Measurements from ENCODE around the gene EPHA2. TPM values are rescaled to one million over a fixed set of nuclear protein-coding genes. Genes with fewer than 3 reads are reported as not detected.

Gene EPHA2
- total RNA-seq, 1 experiment from 2014 or later = 130 TPM

DNA sequence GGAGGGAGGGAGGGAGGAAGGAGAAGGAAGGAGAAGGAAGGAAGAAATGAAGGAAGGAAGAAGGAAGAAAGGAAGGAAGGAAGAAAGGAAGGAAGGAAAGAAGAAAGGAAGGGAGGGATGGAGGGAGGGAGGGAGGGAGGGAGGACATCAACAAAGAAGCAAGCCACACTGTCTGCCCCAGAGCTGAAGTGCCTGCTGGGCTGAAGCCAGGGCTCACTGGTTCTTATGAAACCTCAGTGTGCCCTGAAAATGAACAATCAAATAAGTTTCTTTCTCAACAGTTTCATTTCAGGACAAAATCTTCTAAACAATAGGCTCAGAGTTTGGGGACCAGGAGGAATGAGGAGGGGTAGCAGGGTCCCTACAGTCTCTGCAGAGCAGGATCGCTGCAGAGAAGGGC, 35.4 kb upstream of the EPHA2 start:
- Mint-ChIP-seq H3K36me3 (ENCODE audit: insufficient read depth, unreplicated experiment) (no peaks in the 10 kb centered on the region), H3K4me3 (ENCODE audit: low read depth, unreplicated experiment) (no peak overlapping the region), H3K4me1 (ENCODE audit: low read depth, unreplicated experiment) (peaks cover 12% of the 10 kb centered on the region), H3K27ac (ENCODE audit: unreplicated experiment) (no peak overlapping the region), H3K9me3 (ENCODE audit: low read depth, unreplicated experiment) (no peaks in the 10 kb centered on the region), H3K27me3 (ENCODE audit: unreplicated experiment) (peaks cover 8% of the 10 kb centered on the region)
- BruUV-seq (replicated peaks) = no TSS peak
- no peak for DNase-seq
- TF ChIP-seq, protein P1, sequence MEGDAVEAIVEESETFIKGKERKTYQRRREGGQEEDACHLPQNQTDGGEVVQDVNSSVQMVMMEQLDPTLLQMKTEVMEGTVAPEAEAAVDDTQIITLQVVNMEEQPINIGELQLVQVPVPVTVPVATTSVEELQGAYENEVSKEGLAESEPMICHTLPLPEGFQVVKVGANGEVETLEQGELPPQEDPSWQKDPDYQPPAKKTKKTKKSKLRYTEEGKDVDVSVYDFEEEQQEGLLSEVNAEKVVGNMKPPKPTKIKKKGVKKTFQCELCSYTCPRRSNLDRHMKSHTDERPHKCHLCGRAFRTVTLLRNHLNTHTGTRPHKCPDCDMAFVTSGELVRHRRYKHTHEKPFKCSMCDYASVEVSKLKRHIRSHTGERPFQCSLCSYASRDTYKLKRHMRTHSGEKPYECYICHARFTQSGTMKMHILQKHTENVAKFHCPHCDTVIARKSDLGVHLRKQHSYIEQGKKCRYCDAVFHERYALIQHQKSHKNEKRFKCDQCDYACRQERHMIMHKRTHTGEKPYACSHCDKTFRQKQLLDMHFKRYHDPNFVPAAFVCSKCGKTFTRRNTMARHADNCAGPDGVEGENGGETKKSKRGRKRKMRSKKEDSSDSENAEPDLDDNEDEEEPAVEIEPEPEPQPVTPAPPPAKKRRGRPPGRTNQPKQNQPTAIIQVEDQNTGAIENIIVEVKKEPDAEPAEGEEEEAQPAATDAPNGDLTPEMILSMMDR (IDR thresholded peaks at IDR 0.05; ENCODE audit: unreplicated experiment) = no peak
- CTCF ChIA-PET = interaction anchor here (0.6 kb wide), 1 partner anchor 116 kb away, joined by 10 read pairs; no protein-coding TSS in a partner anchor
- intact Hi-C loops (cut with micrococcal nuclease; ENCODE audit: unreplicated experiment) = no loop called here

DNA sequence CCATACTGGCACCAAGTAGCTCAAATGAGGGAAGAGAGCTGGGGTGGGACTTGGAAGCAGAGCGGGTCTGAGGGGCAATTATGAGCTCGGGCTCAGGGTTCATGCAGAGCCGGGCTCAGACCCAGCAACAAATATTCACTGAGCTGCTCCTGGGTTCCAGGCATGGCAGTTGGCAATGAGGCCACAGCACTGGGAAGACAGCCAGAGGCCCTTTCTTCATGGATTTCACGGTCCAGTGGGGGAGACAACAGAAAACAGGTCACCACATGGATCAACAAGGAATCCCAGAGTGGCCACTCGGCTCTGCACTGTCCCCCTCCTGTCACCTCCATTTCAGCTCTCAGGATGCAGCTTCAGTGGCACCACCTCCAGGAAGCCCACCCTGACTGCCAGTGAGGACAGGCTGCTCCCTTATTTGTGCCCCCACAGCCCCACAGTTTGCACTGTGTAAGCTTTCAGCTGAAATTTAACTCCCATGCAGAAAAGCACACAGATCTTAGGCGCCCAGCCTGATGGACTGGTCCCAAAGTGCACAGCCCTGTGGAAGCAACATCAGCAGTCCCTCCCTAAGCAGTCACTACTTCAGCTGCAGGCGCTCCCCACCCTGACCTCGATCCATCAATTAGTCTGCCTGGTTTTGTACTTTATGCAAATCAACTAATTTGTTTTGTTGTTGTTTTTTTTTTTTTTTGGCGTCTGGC, 34.2 kb upstream of the EPHA2 start:
- Mint-ChIP-seq H3K27ac (ENCODE audit: unreplicated experiment) (no peak overlapping the region), H3K4me1 (ENCODE audit: low read depth, unreplicated experiment) (peaks cover 13% of the 10 kb centered on the region), H3K4me3 (ENCODE audit: low read depth, unreplicated experiment) (no peak overlapping the region), H3K36me3 (ENCODE audit: insufficient read depth, unreplicated experiment) (no peaks in the 10 kb centered on the region), H3K9me3 (ENCODE audit: low read depth, unreplicated experiment) (no peaks in the 10 kb centered on the region), H3K27me3 (ENCODE audit: unreplicated experiment) (peaks cover 8% of the 10 kb centered on the region)
- BruUV-seq (replicated peaks) = no TSS peak
- TF ChIP-seq, protein P1 (IDR thresholded peaks at IDR 0.05; ENCODE audit: unreplicated experiment) = no peak
- DNase-seq = no peak
- CTCF ChIA-PET = interaction anchor here (0.8 to 2.4 kb wide), 3 partner anchors 9 to 111 kb away, joined by 3 to 18 read pairs (median 3); no protein-coding TSS in a partner anchor
- intact Hi-C loops (cut with micrococcal nuclease; ENCODE audit: unreplicated experiment) = no loop called here

DNA sequence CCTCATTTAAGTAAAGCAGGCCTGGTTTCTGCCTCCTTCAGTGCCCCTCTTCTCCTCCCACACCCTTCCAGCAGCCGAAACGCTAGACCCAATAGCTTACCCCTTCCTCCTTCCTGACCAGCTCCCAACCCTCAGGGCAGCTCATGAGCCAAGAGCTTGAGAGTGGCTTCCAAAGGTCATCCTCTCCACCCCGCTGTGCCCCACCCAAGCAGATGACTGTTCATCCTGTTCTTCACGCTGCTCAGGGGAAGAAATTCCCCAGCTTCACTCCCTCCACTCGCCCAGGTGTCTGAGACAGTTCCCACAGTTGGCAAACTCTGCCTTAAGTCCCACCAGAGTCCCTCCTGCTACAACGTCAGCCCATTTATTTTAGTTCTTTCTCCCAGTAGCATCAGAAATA, 33.1 kb upstream of the EPHA2 start:
- Mint-ChIP-seq H3K4me1 (ENCODE audit: low read depth, unreplicated experiment) (peaks cover 19% of the 10 kb centered on the region), H3K36me3 (ENCODE audit: insufficient read depth, unreplicated experiment) (no peaks in the 10 kb centered on the region), H3K4me3 (ENCODE audit: low read depth, unreplicated experiment) (no peak overlapping the region), H3K9me3 (ENCODE audit: low read depth, unreplicated experiment) (no peaks in the 10 kb centered on the region), H3K27ac (ENCODE audit: unreplicated experiment) (no peak overlapping the region), H3K27me3 (ENCODE audit: unreplicated experiment) (peaks cover 8% of the 10 kb centered on the region)
- CTCF ChIA-PET = interaction anchor here (0.7 to 2.4 kb wide), 4 partner anchors 42 to 110 kb away, joined by 3 to 18 read pairs (median 9); no protein-coding TSS in a partner anchor
- DNase-seq = no peak
- TF ChIP-seq, protein P1 (IDR thresholded peaks at IDR 0.05; ENCODE audit: unreplicated experiment) = no peak
- intact Hi-C loops (cut with micrococcal nuclease; ENCODE audit: unreplicated experiment) = no loop called here
- no TSS peak for BruUV-seq (replicated peaks)

DNA sequence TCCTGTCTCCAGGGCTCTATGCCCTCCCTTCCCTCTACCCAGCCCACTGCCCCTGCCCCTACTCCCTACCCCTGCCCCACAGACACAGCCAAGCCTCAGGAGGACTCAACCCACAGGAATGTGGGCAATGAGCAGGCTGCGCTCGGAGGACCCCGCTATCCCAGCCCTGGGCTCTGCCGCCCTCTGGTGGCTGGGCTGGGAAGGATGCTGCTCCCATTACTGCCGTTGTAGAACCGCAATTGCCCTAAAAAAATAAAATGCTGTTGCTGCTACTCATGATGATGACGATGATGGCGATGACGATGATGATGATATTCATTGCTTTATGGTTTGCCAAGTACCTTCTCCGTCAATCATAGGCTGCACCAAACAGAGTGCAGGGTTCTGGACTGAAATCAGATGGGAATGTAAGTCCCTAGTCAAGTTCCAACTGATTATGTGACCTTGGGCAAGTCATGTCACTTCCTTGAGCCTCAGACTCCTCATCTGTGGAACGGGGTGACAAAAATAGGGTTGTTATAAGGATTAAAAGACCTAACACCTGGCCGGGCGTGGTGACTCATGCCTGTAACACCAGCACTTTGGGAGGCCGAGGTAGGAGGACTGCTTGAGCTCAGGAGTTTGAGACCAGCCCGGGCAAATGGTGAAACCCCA, 32.0 kb upstream of the EPHA2 start:
- TF ChIP-seq, protein P1 (IDR thresholded peaks at IDR 0.05; ENCODE audit: unreplicated experiment) = peak; percentile 85
- BruUV-seq (replicated peaks) = no TSS peak
- CTCF ChIA-PET = interaction anchor here (0.9 to 2.4 kb wide), 4 partner anchors 48 to 109 kb away, joined by 4 to 19 read pairs (median 12); no protein-coding TSS in a partner anchor
- H3K4me3 Mint-ChIP-seq (ENCODE audit: low read depth, unreplicated experiment) = no peak overlapping the region
- H3K9me3 Mint-ChIP-seq (ENCODE audit: low read depth, unreplicated experiment) = no peaks in the 10 kb centered on the region
- peaks cover 8% of the 10 kb centered on the region for H3K27me3 Mint-ChIP-seq (ENCODE audit: unreplicated experiment)
- H3K36me3 Mint-ChIP-seq (ENCODE audit: insufficient read depth, unreplicated experiment) = no peaks in the 10 kb centered on the region
- peak; percentile 81 for DNase-seq
- H3K27ac Mint-ChIP-seq (ENCODE audit: unreplicated experiment) = no peak overlapping the region
- H3K4me1 Mint-ChIP-seq (ENCODE audit: low read depth, unreplicated experiment) = peaks cover 31% of the 10 kb centered on the region
- intact Hi-C loops (cut with micrococcal nuclease; ENCODE audit: unreplicated experiment) = loop anchor here (1.0 kb wide), 1 partner anchor 106 kb away; no protein-coding TSS in a partner anchor
